ENCODE results near the gene DNAH17.

Gene DNAH17

GRCh38 chr17:78444392-78444791 lies 132.8 kb downstream of the DNAH17 start (continued):
- TF ChIP-seq, protein P1, sequence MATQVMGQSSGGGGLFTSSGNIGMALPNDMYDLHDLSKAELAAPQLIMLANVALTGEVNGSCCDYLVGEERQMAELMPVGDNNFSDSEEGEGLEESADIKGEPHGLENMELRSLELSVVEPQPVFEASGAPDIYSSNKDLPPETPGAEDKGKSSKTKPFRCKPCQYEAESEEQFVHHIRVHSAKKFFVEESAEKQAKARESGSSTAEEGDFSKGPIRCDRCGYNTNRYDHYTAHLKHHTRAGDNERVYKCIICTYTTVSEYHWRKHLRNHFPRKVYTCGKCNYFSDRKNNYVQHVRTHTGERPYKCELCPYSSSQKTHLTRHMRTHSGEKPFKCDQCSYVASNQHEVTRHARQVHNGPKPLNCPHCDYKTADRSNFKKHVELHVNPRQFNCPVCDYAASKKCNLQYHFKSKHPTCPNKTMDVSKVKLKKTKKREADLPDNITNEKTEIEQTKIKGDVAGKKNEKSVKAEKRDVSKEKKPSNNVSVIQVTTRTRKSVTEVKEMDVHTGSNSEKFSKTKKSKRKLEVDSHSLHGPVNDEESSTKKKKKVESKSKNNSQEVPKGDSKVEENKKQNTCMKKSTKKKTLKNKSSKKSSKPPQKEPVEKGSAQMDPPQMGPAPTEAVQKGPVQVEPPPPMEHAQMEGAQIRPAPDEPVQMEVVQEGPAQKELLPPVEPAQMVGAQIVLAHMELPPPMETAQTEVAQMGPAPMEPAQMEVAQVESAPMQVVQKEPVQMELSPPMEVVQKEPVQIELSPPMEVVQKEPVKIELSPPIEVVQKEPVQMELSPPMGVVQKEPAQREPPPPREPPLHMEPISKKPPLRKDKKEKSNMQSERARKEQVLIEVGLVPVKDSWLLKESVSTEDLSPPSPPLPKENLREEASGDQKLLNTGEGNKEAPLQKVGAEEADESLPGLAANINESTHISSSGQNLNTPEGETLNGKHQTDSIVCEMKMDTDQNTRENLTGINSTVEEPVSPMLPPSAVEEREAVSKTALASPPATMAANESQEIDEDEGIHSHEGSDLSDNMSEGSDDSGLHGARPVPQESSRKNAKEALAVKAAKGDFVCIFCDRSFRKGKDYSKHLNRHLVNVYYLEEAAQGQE (tag by site-specific recombination; IDR thresholded peaks at IDR 0.05): no peak
- TF ChIP-seq ZNF391 (tag by site-specific recombination; IDR thresholded peaks at IDR 0.05; ENCODE audit: borderline replicate concordance, low read depth): no peak
- TF ChIP-seq, protein P2, sequence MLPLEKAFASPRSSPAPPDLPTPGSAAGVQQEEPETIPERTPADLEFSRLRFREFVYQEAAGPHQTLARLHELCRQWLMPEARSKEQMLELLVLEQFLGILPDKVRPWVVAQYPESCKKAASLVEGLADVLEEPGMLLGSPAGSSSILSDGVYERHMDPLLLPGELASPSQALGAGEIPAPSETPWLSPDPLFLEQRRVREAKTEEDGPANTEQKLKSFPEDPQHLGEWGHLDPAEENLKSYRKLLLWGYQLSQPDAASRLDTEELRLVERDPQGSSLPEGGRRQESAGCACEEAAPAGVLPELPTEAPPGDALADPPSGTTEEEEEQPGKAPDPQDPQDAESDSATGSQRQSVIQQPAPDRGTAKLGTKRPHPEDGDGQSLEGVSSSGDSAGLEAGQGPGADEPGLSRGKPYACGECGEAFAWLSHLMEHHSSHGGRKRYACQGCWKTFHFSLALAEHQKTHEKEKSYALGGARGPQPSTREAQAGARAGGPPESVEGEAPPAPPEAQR (tag by site-specific recombination; IDR thresholded peaks at IDR 0.05): no peak
- no peak for TF ChIP-seq ZNF24 (tag by site-specific recombination; IDR thresholded peaks at IDR 0.05)

DNA sequence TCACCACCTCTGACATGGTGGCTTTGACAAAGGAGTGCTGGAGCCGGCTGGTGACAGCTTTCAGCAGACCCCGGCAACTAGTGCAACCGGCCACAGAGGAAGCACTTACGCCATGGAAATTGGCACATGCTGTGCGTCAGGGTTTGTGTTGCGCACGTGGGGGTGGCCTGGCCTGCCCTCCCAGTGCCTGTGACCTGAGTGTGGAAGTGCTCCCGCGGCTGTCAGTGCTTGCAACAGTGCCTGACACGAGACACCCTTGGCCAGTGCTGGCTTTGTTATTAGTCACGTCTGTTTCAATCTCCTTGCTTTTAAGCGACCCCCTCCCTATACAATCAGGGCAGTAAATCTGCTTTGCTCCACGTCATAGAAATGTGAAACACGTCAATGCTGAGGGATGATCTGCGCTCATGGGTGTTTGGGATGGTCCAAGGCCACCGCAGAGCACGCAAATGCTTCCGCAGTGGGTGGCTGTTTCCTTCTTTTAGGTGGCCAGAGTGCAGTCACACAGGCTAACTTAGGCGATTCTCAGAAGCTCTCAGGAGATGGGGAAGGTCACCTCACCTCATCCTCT lies 134.5 kb downstream of the DNAH17 start:
- no peaks in the 10 kb centered on the region for H3K9me3 ChIP-seq (ENCODE audit: control insufficient read depth, insufficient read depth, low read depth, low read length)
- POLR2A ChIA-PET: no interaction called here
- TF ChIP-seq, protein P3, sequence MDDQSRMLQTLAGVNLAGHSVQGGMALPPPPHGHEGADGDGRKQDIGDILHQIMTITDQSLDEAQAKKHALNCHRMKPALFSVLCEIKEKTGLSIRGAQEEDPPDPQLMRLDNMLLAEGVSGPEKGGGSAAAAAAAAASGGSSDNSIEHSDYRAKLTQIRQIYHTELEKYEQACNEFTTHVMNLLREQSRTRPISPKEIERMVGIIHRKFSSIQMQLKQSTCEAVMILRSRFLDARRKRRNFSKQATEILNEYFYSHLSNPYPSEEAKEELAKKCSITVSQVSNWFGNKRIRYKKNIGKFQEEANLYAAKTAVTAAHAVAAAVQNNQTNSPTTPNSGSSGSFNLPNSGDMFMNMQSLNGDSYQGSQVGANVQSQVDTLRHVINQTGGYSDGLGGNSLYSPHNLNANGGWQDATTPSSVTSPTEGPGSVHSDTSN (CRISPR knock-in tag; IDR thresholded peaks at IDR 0.05): no peak
- TF ChIP-seq ZNF529 (tag by site-specific recombination; IDR thresholded peaks at IDR 0.05; ENCODE audit: insufficient replicate concordance) (no peak), ZNF2 (tag by site-specific recombination; IDR thresholded peaks at IDR 0.05) (no peak), ZNF324 (tag by site-specific recombination; IDR thresholded peaks at IDR 0.05) (no peak), ZNF280D (tag by site-specific recombination; IDR thresholded peaks at IDR 0.05) (no peak), ZNF473 (tag by site-specific recombination; IDR thresholded peaks at IDR 0.05) (no peak), KLF10 (tag by site-specific recombination; IDR thresholded peaks at IDR 0.05) (no peak), ZNF530 (tag by site-specific recombination; IDR thresholded peaks at IDR 0.05; ENCODE audit: low read depth) (no peak), ZNF548 (tag by site-specific recombination; IDR thresholded peaks at IDR 0.05) (no peak), ZBTB20 (tag by site-specific recombination; IDR thresholded peaks at IDR 0.05) (no peak), ZNF776 (tag by site-specific recombination; IDR thresholded peaks at IDR 0.05; ENCODE audit: borderline replicate concordance) (no peak), ZSCAN4 (tag by site-specific recombination; IDR thresholded peaks at IDR 0.05) (no peak), ZNF184 (tag by site-specific recombination; IDR thresholded peaks at IDR 0.05) (no peak), SP7 (tag by site-specific recombination; IDR thresholded peaks at IDR 0.05) (no peak), ELK4 (IDR thresholded peaks at IDR 0.05; ENCODE audit: borderline replicate concordance, low read depth, low read length) (no peak)
- TF ChIP-seq, protein P4, sequence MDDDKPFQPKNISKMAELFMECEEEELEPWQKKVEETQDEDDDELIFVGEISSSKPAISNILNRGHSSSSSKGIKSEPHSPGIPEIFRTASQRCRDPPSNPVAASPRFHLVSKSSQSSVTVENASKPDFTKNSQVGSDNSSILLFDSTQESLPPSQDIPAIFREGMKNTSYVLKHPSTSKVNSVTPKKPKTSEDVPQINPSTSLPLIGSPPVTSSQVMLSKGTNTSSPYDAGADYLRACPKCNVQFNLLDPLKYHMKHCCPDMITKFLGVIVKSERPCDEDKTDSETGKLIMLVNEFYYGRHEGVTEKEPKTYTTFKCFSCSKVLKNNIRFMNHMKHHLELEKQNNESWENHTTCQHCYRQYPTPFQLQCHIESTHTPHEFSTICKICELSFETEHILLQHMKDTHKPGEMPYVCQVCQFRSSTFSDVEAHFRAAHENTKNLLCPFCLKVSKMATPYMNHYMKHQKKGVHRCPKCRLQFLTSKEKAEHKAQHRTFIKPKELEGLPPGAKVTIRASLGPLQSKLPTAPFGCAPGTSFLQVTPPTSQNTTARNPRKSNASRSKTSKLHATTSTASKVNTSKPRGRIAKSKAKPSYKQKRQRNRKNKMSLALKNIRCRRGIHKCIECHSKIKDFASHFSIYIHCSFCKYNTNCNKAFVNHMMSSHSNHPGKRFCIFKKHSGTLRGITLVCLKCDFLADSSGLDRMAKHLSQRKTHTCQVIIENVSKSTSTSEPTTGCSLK (tag by site-specific recombination; IDR thresholded peaks at IDR 0.05): no peak
- TF ChIP-seq, protein P5, sequence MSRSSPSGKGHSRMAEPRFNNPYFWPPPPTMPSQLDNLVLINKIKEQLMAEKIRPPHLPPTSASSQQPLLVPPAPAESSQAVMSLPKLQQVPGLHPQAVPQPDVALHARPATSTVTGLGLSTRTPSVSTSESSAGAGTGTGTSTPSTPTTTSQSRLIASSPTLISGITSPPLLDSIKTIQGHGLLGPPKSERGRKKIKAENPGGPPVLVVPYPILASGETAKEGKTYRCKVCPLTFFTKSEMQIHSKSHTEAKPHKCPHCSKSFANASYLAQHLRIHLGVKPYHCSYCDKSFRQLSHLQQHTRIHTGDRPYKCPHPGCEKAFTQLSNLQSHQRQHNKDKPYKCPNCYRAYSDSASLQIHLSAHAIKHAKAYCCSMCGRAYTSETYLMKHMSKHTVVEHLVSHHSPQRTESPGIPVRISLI (tag by site-specific recombination; IDR thresholded peaks at IDR 0.05): no peak

More for the DNA sequence above, 134.5 kb downstream of the DNAH17 start:
- H3K36me3 ChIP-seq (ENCODE audit: control insufficient read depth in 2 of 2, insufficient read depth in 1 of 2, low read length in 2 of 2): no peaks in the 10 kb centered on the region
- H3K4me3 ChIP-seq (ENCODE audit: low read depth, low read length): no peak overlapping the region
- H3K4me1 ChIP-seq (ENCODE audit: control insufficient read depth, insufficient read depth, low read length): no peaks in the 10 kb centered on the region
- CTCF ChIA-PET: interaction anchor here (1.0 kb wide), 1 partner anchor 21 kb away, joined by 3 read pairs; no protein-coding TSS in a partner anchor
- H3K27ac ChIP-seq (ENCODE audit: extremely low read depth, low read depth, low read length): no peak overlapping the region

All from HEK293 (cell line).